ENCODE data around the gene PIGO. TPM values are rescaled to one million over a fixed set of nuclear protein-coding genes. Genes with fewer than 3 reads are reported as not detected.

The PIGO gene
- total and polyA plus RNA-seq, 2 experiments from 2014 or later, result 11.2 to 18.9 TPM

GRCh38 chr9:35108461-35108860 lies 12.1 kb upstream of the PIGO start (continued):
- TF ChIP-seq REST (IDR thresholded peaks at IDR 0.05; ENCODE audit: unreplicated experiment) (no peak), CTCF (conservative IDR thresholded peaks at IDR 0.05; ENCODE audit: low read depth in 2 of 2) (no peak)

- H3K27ac ChIP-seq (ENCODE audit: low read depth), result no peak overlapping the region
- no peak for TF ChIP-seq CREB1 (CRISPR knock-in tag; IDR thresholded peaks at IDR 0.05; ENCODE audit: low read depth)
- Mint-ChIP-seq H3K9me3 (no peaks in the 10 kb centered on the region), H3K4me1 (peaks cover 23% of the 10 kb centered on the region), H3K4me3 (no peak overlapping the region), H3K27me3 (ENCODE audit: insufficient read depth, low read depth, poor library complexity) (peaks cover 20% of the 10 kb centered on the region), H3K36me3 (ENCODE audit: low read depth) (peaks cover 10% of the 10 kb centered on the region; the same call in 1 of the 3 replicates), H3K27ac (no peak overlapping the region)
- no peak overlapping the region for H2AFZ ChIP-seq
- H3K4me2 ChIP-seq, result no peak overlapping the region
- H3K79me2 ChIP-seq (replicated peaks; ENCODE audit: insufficient read depth), result peaks cover 10% of the 10 kb centered on the region; the same call in 1 of the 2 replicates
- H3K36me3 ChIP-seq (ENCODE audit: insufficient read depth), result no peaks in the 10 kb centered on the region
- peaks cover 11% of the 10 kb centered on the region for H3K4me1 ChIP-seq (ENCODE audit: insufficient read depth)
- DNase-seq (ENCODE audit: low spot score) (no peak), ATAC-seq (no peak)
- H3F3A ChIP-seq (replicated peaks; ENCODE audit: low read depth), result peaks cover 10% of the 10 kb centered on the region
- no peak overlapping the region for H3K4me3 ChIP-seq
- no peaks in the 10 kb centered on the region for H3K27me3 ChIP-seq (ENCODE audit: insufficient read depth)
- H4K20me1 ChIP-seq (replicated peaks; ENCODE audit: insufficient read depth), result no peaks in the 10 kb centered on the region
- H3K9me2 ChIP-seq (ENCODE audit: insufficient read depth), result no peaks in the 10 kb centered on the region
Measured at GRCh38 chr9:35107297-35108290, 11.2 kb upstream of the PIGO start.

GRCh38 chr9:35106343-35106730 lies 9.9 kb upstream of the PIGO start:
- Histone ChIP-seq H3K4me2 (no peak overlapping the region), H3K79me2 (replicated peaks; ENCODE audit: insufficient read depth) (peaks cover 21% of the 10 kb centered on the region), H3K27ac (ENCODE audit: low read depth) (no peak overlapping the region), H3K27me3 (ENCODE audit: insufficient read depth) (no peaks in the 10 kb centered on the region), H3K4me3 (no peak overlapping the region), H3K4me1 (ENCODE audit: insufficient read depth) (peaks cover 11% of the 10 kb centered on the region), H2AFZ (no peak overlapping the region), H4K20me1 (replicated peaks; ENCODE audit: insufficient read depth) (no peaks in the 10 kb centered on the region), H3K36me3 (ENCODE audit: insufficient read depth) (no peaks in the 10 kb centered on the region; the same call in 1 of the 2 replicates), H3K9me2 (ENCODE audit: insufficient read depth) (no peaks in the 10 kb centered on the region), H3F3A (replicated peaks; ENCODE audit: low read depth) (peaks cover 10% of the 10 kb centered on the region)
- TF ChIP-seq ZNF114 (CRISPR knock-in tag; IDR thresholded peaks at IDR 0.05) (no peak), EZH2phosphoT487 (IDR thresholded peaks at IDR 0.05; ENCODE audit: unreplicated experiment) (no peak), EZH2 (IDR thresholded peaks at IDR 0.05; ENCODE audit: low read depth, unreplicated experiment) (no peak)
- ATAC-seq, result no peak
- Mint-ChIP-seq H3K27me3 (ENCODE audit: insufficient read depth, low read depth, poor library complexity) (peaks cover 19% of the 10 kb centered on the region), H3K9me3 (no peaks in the 10 kb centered on the region), H3K4me3 (no peak overlapping the region; the same call in 2 of the 3 replicates), H3K27ac (no peak overlapping the region), H3K4me1 (peaks cover 24% of the 10 kb centered on the region), H3K36me3 (ENCODE audit: low read depth) (peaks cover 22% of the 10 kb centered on the region)
- DNase-seq (ENCODE audit: low spot score), result no peak

All from GM23338 (cell line).